CD4-positive, CD25-positive, alpha-beta regulatory T cell (primary cell): ENCODE results near the gene ZNF823. TPM values are rescaled to one million over a fixed set of nuclear protein-coding genes. Genes with fewer than 3 reads are reported as not detected.
A peak's percentile ranks its signal among the peaks of the same experiment; 100 is the strongest.

Experiments
- ATAC-seq, 2 donors: fragments of 150-1000 bp; cut with Tn5 transposase; one replicate each; pipeline ENCODE4 v1.10.0; 2021; ENCODE audit warnings: low read depth in 2 of 2, moderate number of reproducible peaks in 2 of 2, moderate library complexity in 1 of 2
- DNase-seq, 3 donors: peaks; one replicate each; pipeline versions ENCODE4 v3.0.0 to v3.0.0-alpha.2; 2012 to 2022; ENCODE audit warnings: mixed read lengths in 1 of 3
- H3K27ac ChIP-seq: one replicate; pipeline ENCODE4 v1.7.0; 2013; ENCODE audit warnings: mild to moderate bottlenecking, low read length; ENCODE audit not compliant: insufficient read depth, poor library complexity, severe bottlenecking
- H3K27me3 ChIP-seq: one replicate; pipeline ENCODE4 v1.7.0; 2013; ENCODE audit warnings: low read length; ENCODE audit not compliant: control insufficient read depth, insufficient read depth
- H3K36me3 ChIP-seq: one replicate; pipeline ENCODE4 v1.7.0; 2013; ENCODE audit warnings: mild to moderate bottlenecking, low read length, moderate library complexity; ENCODE audit not compliant: control insufficient read depth, insufficient read depth
- H3K4me1 ChIP-seq: 2 replicates; pipeline ENCODE4 v1.7.0; 2013; ENCODE audit warnings: mild to moderate bottlenecking, low read length; ENCODE audit not compliant: insufficient read depth, control insufficient read depth, poor library complexity, severe bottlenecking
- H3K4me3 ChIP-seq: one replicate; pipeline ENCODE4 v1.7.0; 2013; ENCODE audit warnings: low read depth, mild to moderate bottlenecking, low read length, moderate library complexity
- H3K9me3 ChIP-seq, 2 experiments: 1 replicate in 1 of 2; 2 replicates in 1 of 2; pipeline ENCODE4 v1.7.0; 2013; ENCODE audit warnings: low read length in 2 of 2, mild to moderate bottlenecking in 1 of 2, moderate library complexity in 1 of 2; ENCODE audit not compliant: control insufficient read depth in 2 of 2
- H3K27ac Mint-ChIP-seq, 3 donors: one replicate each; pipeline ENCODE4 v1.8.0; 2020 to 2022; ENCODE audit warnings: mild to moderate bottlenecking in 3 of 3, mixed read lengths in 3 of 3, moderate library complexity in 2 of 3
- H3K27me3 Mint-ChIP-seq: one replicate; pipeline ENCODE4 v1.8.0; 2022; ENCODE audit warnings: mild to moderate bottlenecking, mixed read lengths
- H3K36me3 Mint-ChIP-seq: one replicate; pipeline ENCODE4 v1.8.0; 2020; ENCODE audit warnings: mixed read lengths
- H3K4me1 Mint-ChIP-seq, 4 donors: one replicate each; pipeline ENCODE4 v1.8.0; 2020 to 2022; ENCODE audit warnings: mixed read lengths in 4 of 4, mild to moderate bottlenecking in 1 of 4
- H3K4me3 Mint-ChIP-seq, 4 donors: one replicate each; pipeline ENCODE4 v1.8.0; 2020 to 2022; ENCODE audit warnings: mild to moderate bottlenecking in 4 of 4, mixed read lengths in 4 of 4, moderate library complexity in 3 of 4
- H3K9me3 Mint-ChIP-seq, 7 donors: one replicate each; pipeline ENCODE4 v1.8.0; 2020 to 2022; ENCODE audit warnings: mixed read lengths in 7 of 7, mild to moderate bottlenecking in 3 of 7, moderate library complexity in 2 of 7
- polyA plus RNA-seq, 4 donors: library from polyadenylated mRNA; unstranded; fragments of 300-500 nt; fragmentation: Illumina TruSeq; gene quantifications; one replicate each; pipeline ENCODE4 v1.2.3, GENCODE V29; 2021
- total RNA-seq: library from RNA; stranded (reverse); gene quantifications from one replicate; pipeline ENCODE4 v1.2.3, GENCODE V29; 2022

The ZNF823 gene
- total and polyA plus RNA-seq, 5 donors from 2014 or later: 1.6 to 4.8 (median 3.2) TPM

- peaks cover 0 to 5% (median 2%) of the 10 kb centered on the region in 4 donors for H3K4me1 Mint-ChIP-seq
- DNase-seq: no peak
- no peaks in the 10 kb centered on the region for H3K36me3 ChIP-seq
- H3K4me1 ChIP-seq: peaks cover 3% of the 10 kb centered on the region
- H3K27ac ChIP-seq: no peak overlapping the region
- no peak overlapping the region for H3K27ac Mint-ChIP-seq
- peaks cover 3% of the 10 kb centered on the region for H3K36me3 Mint-ChIP-seq
- no peak overlapping the region for H3K4me3 Mint-ChIP-seq
- peaks cover 9 to 14% of the 10 kb centered on the region in 2 experiments for H3K9me3 ChIP-seq
- peaks cover 0 to 30% (median 10%) of the 10 kb centered on the region in 7 donors for H3K9me3 Mint-ChIP-seq
- no peak for ATAC-seq
- H3K4me3 ChIP-seq: no peak overlapping the region
- peaks cover 5% of the 10 kb centered on the region for H3K27me3 Mint-ChIP-seq
- peaks cover 4% of the 10 kb centered on the region for H3K27me3 ChIP-seq
Measured at GRCh38 chr19:11675569-11675968, 63.2 kb downstream of the ZNF823 start.

DNA sequence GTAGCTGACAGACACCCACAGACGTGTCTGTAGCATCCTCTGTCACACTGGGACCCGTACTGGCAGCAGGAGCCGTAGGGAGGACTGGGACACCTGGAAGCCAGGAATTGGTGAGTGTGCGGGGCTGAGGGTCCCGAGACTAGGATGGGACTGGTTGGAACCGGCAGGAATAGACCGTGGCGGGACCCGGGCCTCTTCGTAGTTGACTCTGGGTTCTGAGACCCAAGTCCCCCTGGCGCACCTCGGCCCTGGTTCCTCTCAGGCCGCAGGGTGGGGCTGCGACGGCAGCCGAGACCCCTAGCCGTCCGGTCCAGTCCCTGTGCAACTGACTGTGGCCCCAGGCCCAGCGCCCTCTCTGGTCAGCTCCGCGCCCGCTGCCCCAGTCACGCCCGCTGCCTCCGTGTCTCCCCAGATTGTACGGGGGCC, 64.7 kb downstream of the ZNF823 start:
- no peak for DNase-seq
- H3K27ac Mint-ChIP-seq: no peak overlapping the region

DNA sequence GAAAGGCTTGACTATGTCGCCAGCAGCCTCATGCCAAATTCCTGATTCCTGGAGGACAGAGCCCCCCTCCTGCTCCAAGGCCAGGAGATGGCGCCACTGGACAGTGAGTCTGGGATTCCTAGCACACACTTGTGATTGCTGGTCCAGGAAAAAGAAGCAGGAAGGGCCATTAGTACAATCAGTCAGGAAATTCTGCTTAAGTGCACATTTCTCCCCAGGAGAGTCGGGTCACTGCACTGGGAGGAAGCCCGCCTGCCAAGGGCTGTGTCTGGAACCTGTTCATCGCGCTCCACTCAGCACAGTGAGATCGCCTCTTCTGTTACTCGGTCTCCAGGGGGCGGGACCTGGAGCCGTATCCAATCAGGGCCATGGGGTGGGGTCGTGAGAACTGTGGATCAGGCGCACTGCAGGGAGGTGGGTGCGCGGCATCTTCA, 65.1 kb downstream of the ZNF823 start:
- no peaks in the 10 kb centered on the region for H3K36me3 ChIP-seq
- peaks cover 3% of the 10 kb centered on the region for H3K36me3 Mint-ChIP-seq
- H3K27ac ChIP-seq: no peak overlapping the region
- H3K4me1 Mint-ChIP-seq: peaks cover 0 to 5% (median 2%) of the 10 kb centered on the region in 4 donors
- peaks cover 3 to 6% of the 10 kb centered on the region in 2 experiments for H3K9me3 ChIP-seq
- H3K9me3 Mint-ChIP-seq: peaks cover 0 to 23% (median 13%) of the 10 kb centered on the region in 7 donors
- H3K4me3 ChIP-seq: no peak overlapping the region
- no peak for DNase-seq
- H3K27ac Mint-ChIP-seq: no peak overlapping the region
- peaks cover 5% of the 10 kb centered on the region for H3K27me3 Mint-ChIP-seq
- H3K27me3 ChIP-seq: peaks cover 4% of the 10 kb centered on the region
- ATAC-seq: no peak
- H3K4me1 ChIP-seq: peaks cover 3% of the 10 kb centered on the region
- H3K4me3 Mint-ChIP-seq: peak overlapping the region in 1 of 4 donors; percentile 38

More for the DNA sequence above, 64.7 kb downstream of the ZNF823 start:
- Mint-ChIP-seq H3K4me3 (peak overlapping the region in 1 of 4 donors; percentile 38), H3K4me1 (peaks cover 0 to 5% (median 2%) of the 10 kb centered on the region in 4 donors), H3K27me3 (peaks cover 5% of the 10 kb centered on the region), H3K9me3 (peaks cover 0 to 26% (median 13%) of the 10 kb centered on the region in 7 donors), H3K36me3 (peaks cover 3% of the 10 kb centered on the region)
- peaks cover 3% of the 10 kb centered on the region for H3K4me1 ChIP-seq
- ATAC-seq: no peak
- H3K36me3 ChIP-seq: no peaks in the 10 kb centered on the region
- H3K27ac ChIP-seq: no peak overlapping the region
- H3K4me3 ChIP-seq: no peak overlapping the region
- peaks cover 3 to 6% of the 10 kb centered on the region in 2 experiments for H3K9me3 ChIP-seq
- H3K27me3 ChIP-seq: peaks cover 4% of the 10 kb centered on the region

Other genes with a start within 250 kb of the ZNF823 start
- gene ZNF653, start 233.1 kb downstream of the ZNF823 start, total RNA-seq: 12.2 TPM
- 1 to 10 TPM; 1.3 to 2.9 (median 2.6) TPM for gene ZNF653, start 233.1 kb downstream of the ZNF823 start, polyA plus RNA-seq
- gene ECSIT, start 209.8 kb downstream of the ZNF823 start, total RNA-seq: 39.3 TPM
- 10 to 100 TPM; 27.3 to 39.2 (median 36.1) TPM for gene ECSIT, start 209.8 kb downstream of the ZNF823 start, polyA plus RNA-seq
- gene CNN1, start 200.1 kb downstream of the ZNF823 start, total RNA-seq: not detected
- not detected for gene CNN1, start 200.1 kb downstream of the ZNF823 start, polyA plus RNA-seq
- gene ELOF1, start 179.7 kb downstream of the ZNF823 start, total RNA-seq: 48.9 TPM
- 100 to 1,000 TPM; 105 to 113 (median 108) TPM for gene ELOF1, start 179.7 kb downstream of the ZNF823 start, polyA plus RNA-seq
- 40.4 TPM for gene ACP5, start 161.3 kb downstream of the ZNF823 start, total RNA-seq
- gene ACP5, start 161.3 kb downstream of the ZNF823 start, polyA plus RNA-seq: 10 to 100 TPM; 21.6 to 33.5 (median 32.3) TPM
- 6.4 TPM for gene ZNF627, start 141.5 kb downstream of the ZNF823 start, total RNA-seq
- 10 to 100 TPM; 10.6 to 14.3 (median 10.9) TPM for gene ZNF627, start 141.5 kb downstream of the ZNF823 start, polyA plus RNA-seq
- gene ZNF441, start 28.1 kb upstream of the ZNF823 start, total RNA-seq: 2.7 TPM
- gene ZNF441, start 28.1 kb upstream of the ZNF823 start, polyA plus RNA-seq: 1 to 10 TPM; 3.7 to 6.3 (median 5.1) TPM
- 0.62 TPM for gene ZNF491, start 59.6 kb upstream of the ZNF823 start, total RNA-seq
- under 1 TPM in 2 of 4 donors, not detected in 2; 0.10 to 0.86 TPM for gene ZNF491, start 59.6 kb upstream of the ZNF823 start, polyA plus RNA-seq
- 13.1 TPM for gene ZNF440, start 75.3 kb upstream of the ZNF823 start, total RNA-seq
- gene ZNF440, start 75.3 kb upstream of the ZNF823 start, polyA plus RNA-seq: 1 to 10 TPM in 3 of 4 donors, under 1 TPM in 1; 0.68 to 5.3 (median 2.7) TPM
- gene ZNF439, start 109.8 kb upstream of the ZNF823 start, total RNA-seq: 6.0 TPM
- gene ZNF439, start 109.8 kb upstream of the ZNF823 start, polyA plus RNA-seq: 1 to 10 TPM in 2 of 4 donors, under 1 TPM in 2; 0.60 to 4.6 (median 2.2) TPM
- 2.0 TPM for gene ZNF69, start 148.8 kb upstream of the ZNF823 start, total RNA-seq
- 1 to 10 TPM in 2 of 4 donors, under 1 TPM in 2; 0.86 to 2.6 (median 1.5) TPM for gene ZNF69, start 148.8 kb upstream of the ZNF823 start, polyA plus RNA-seq
- gene ZNF700, start 186.2 kb upstream of the ZNF823 start, total RNA-seq: 17.1 TPM
- gene ZNF700, start 186.2 kb upstream of the ZNF823 start, polyA plus RNA-seq: 1 to 10 TPM; 3.6 to 5.1 (median 4.3) TPM
- 3.2 TPM for gene ZNF763, start 226.1 kb upstream of the ZNF823 start, total RNA-seq
- gene ZNF763, start 226.1 kb upstream of the ZNF823 start, polyA plus RNA-seq: 1 to 10 TPM; 1.9 to 3.0 (median 2.5) TPM